PC-3 (cell line): ENCODE measurements around the gene GMEB2. TPM values are rescaled to one million over a fixed set of nuclear protein-coding genes. Genes with fewer than 3 reads are reported as not detected.

Experiments
- ATAC-seq: fragments of 200-7000 bp; cut with Tn5 transposase; 2 replicates; pipeline ENCODE4 v1.9.1; 2020; ENCODE audit warnings: mild to moderate bottlenecking, moderate library complexity
- BruUV-seq: library from RNA; stranded (reverse); fragments of 400-500 nt; replicated peaks from 2 replicates; lab custom pipeline; 2021; lab: Mats Ljungman, UMichigan
- CTCF ChIA-PET: fragments of 300-600 bp; sonication (Branson Sonifier 250); formaldehyde crosslinking; loops from one replicate; lab custom pipeline; 2022; ENCODE audit warnings: antibody characterized with exemption; lab: Charles Lee
- POLR2A ChIA-PET: fragments of 300-600 bp; sonication (Branson Sonifier 250); formaldehyde crosslinking; loops from one replicate; lab custom pipeline; 2022; ENCODE audit warnings: antibody characterized with exemption; ENCODE audit not compliant: unreplicated experiment; lab: Charles Lee
- DNase-seq: peaks from one replicate; pipeline ENCODE4 v3.0.0-alpha.2; 2015
- H2AFZ ChIP-seq: fragments of 300-600 bp; sonication (generic); 2 replicates; pipeline ENCODE4 v1.6.0; 2016; ENCODE audit warnings: antibody characterized with exemption, low read length
- H3F3A ChIP-seq: fragments of 300-600 bp; sonication (generic); one replicate; pipeline ENCODE4 v1.6.0; 2017; ENCODE audit warnings: antibody characterized with exemption, low read length, control low read depth, mild to moderate bottlenecking; ENCODE audit not compliant: unreplicated experiment
- H3K27ac ChIP-seq: fragments of 300-600 bp; sonication (generic); 2 replicates; pipeline ENCODE4 v1.5.1; 2016; ENCODE audit warnings: mild to moderate bottlenecking, low read length
- H3K27me3 ChIP-seq: fragments of 300-600 bp; sonication (generic); 2 replicates; pipeline ENCODE4 v1.6.1; 2016; ENCODE audit warnings: low read length, mixed read lengths
- H3K36me3 ChIP-seq: fragments of 300-600 bp; sonication (generic); 2 replicates; pipeline ENCODE4 v1.6.1; 2016; ENCODE audit warnings: low read depth, mixed run types, low read length, mixed read lengths
- H3K4me1 ChIP-seq: fragments of 300-600 bp; sonication (generic); 2 replicates; pipeline ENCODE4 v1.5.1; 2016; ENCODE audit warnings: low read length; ENCODE audit not compliant: insufficient read depth
- H3K4me2 ChIP-seq: fragments of 300-600 bp; sonication (generic); 2 replicates; pipeline ENCODE4 v1.6.0; 2016; ENCODE audit warnings: low read length
- H3K4me3 ChIP-seq: fragments of 300-600 bp; sonication (generic); 2 replicates; pipeline ENCODE4 v1.5.1; 2016; ENCODE audit warnings: mild to moderate bottlenecking, low read length, mixed read lengths
- H3K79me2 ChIP-seq: fragments of 300-600 bp; sonication (generic); 2 replicates; pipeline ENCODE4 v1.6.1; 2017; ENCODE audit warnings: low read length, mixed read lengths
- H3K9ac ChIP-seq: fragments of 300-600 bp; sonication (generic); 2 replicates; pipeline ENCODE4 v1.6.0; 2016; ENCODE audit warnings: mild to moderate bottlenecking, low read length
- H3K9me2 ChIP-seq: fragments of 300-600 bp; sonication (generic); replicated peaks from 2 replicates; pipeline ENCODE4 v1.6.1; 2016; ENCODE audit warnings: mixed run types, low read length, mixed read lengths
- H3K9me3 ChIP-seq: fragments of 300-600 bp; sonication (generic); 2 replicates; pipeline ENCODE4 v1.6.1; 2016; ENCODE audit warnings: low read length, mixed read lengths
- H4K20me1 ChIP-seq: fragments of 300-600 bp; sonication (generic); 2 replicates; pipeline ENCODE4 v1.6.1; 2016; ENCODE audit warnings: low read length, mixed read lengths
- CTCF ChIP-seq: fragments of 300-600 bp; sonication (generic); conservative IDR thresholded peaks from 2 replicates; pipeline ENCODE4 v1.5.1; 2017; ENCODE audit warnings: antibody characterized with exemption, low read depth, mild to moderate bottlenecking, low read length
- EZH2 ChIP-seq: fragments of 300-600 bp; sonication (generic); IDR thresholded peaks from one replicate; pipeline ENCODE4 v1.6.1; 2017; ENCODE audit warnings: antibody characterized with exemption, mild to moderate bottlenecking, low read length; ENCODE audit not compliant: unreplicated experiment
- EZH2phosphoT487 ChIP-seq: fragments of 300-600 bp; sonication (generic); IDR thresholded peaks from 2 replicates; pipeline ENCODE4 v1.6.1; 2018; ENCODE audit warnings: mild to moderate bottlenecking, antibody characterized with exemption, low read length, borderline replicate concordance
- intact Hi-C: fragments of 100-400 bp; cut with micrococcal nuclease; formaldehyde crosslinking; loops from 2 replicates; pipeline ENCODE4 v1.9.0; 2023
- total RNA-seq: library from RNA; depleted of rRNA; stranded (reverse); fragments of >200 nt; gene quantifications from 2 replicates; pipeline ENCODE4 v1.2.3, GENCODE V29; 2014

The GMEB2 gene
- total RNA-seq, 1 experiment from 2014 or later = 13.7 TPM

- H3K36me3 ChIP-seq = peaks cover 54% of the 10 kb centered on the region
- peaks cover 5% of the 10 kb centered on the region; the same call in 1 of the 2 replicates for H3K4me1 ChIP-seq
- H3K79me2 ChIP-seq = peaks cover 24% of the 10 kb centered on the region
- no peak overlapping the region for H2AFZ ChIP-seq
- DNase-seq (no peak), ATAC-seq (no peak)
- TF ChIP-seq EZH2 (no peak), CTCF (no peak), EZH2phosphoT487 (no peak)
- no peaks in the 10 kb centered on the region for H4K20me1 ChIP-seq
- intact Hi-C loops = no loop called here
- H3K27me3 ChIP-seq = no peaks in the 10 kb centered on the region
- no peaks in the 10 kb centered on the region for H3F3A ChIP-seq
- CTCF ChIA-PET = no interaction called here
- POLR2A ChIA-PET = no interaction called here
- no peak overlapping the region for H3K4me2 ChIP-seq
- BruUV-seq = no TSS peak
- no peak overlapping the region for H3K27ac ChIP-seq
- no peaks in the 10 kb centered on the region for H3K9me3 ChIP-seq
- H3K9me2 ChIP-seq = no peaks in the 10 kb centered on the region
- H3K9ac ChIP-seq = no peak overlapping the region
- no peak overlapping the region for H3K4me3 ChIP-seq
Observed at GRCh38 chr20:63663332-63664066, 36.6 kb upstream of the GMEB2 start.

- TF ChIP-seq CTCF (no peak), EZH2phosphoT487 (no peak), EZH2 (no peak)
- no peak overlapping the region for H3K27ac ChIP-seq
- H3K36me3 ChIP-seq = peaks cover 47% of the 10 kb centered on the region
- intact Hi-C loops = no loop called here
- no peaks in the 10 kb centered on the region for H3F3A ChIP-seq
- H3K27me3 ChIP-seq = no peaks in the 10 kb centered on the region
- ChIA-PET POLR2A (no interaction called here), CTCF (no interaction called here)
- H3K9ac ChIP-seq = no peak overlapping the region
- H3K9me3 ChIP-seq = no peaks in the 10 kb centered on the region
- peaks cover 25% of the 10 kb centered on the region for H3K79me2 ChIP-seq
- H3K9me2 ChIP-seq = no peaks in the 10 kb centered on the region
- H4K20me1 ChIP-seq = no peaks in the 10 kb centered on the region
- H3K4me1 ChIP-seq = peaks cover 7% of the 10 kb centered on the region; the same call in 1 of the 2 replicates
- H3K4me2 ChIP-seq = no peak overlapping the region
- ATAC-seq = no peak
- BruUV-seq = no TSS peak
- no peak overlapping the region for H3K4me3 ChIP-seq
- no peak overlapping the region for H2AFZ ChIP-seq
- no peak for DNase-seq
Observed at GRCh38 chr20:63662813-63663189, 35.9 kb upstream of the GMEB2 start.
